Epidermal melanocyte (primary cell): ENCODE measurements around the gene IRX5.

Experiments
- DNase-seq: peaks from one replicate; pipeline ENCODE4 v3.0.0; 2011; ENCODE audit warnings: low spot score; ENCODE audit not compliant: insufficient read length

The IRX5 gene

GRCh38 chr16:54930005-54930868, at the start of gene IRX5:
IRX5 (plus strand) TSS chr16:54930865; CDS start chr16:54931199, 334 bp downstream.
- peak; percentile 94 for DNase-seq

GRCh38 chr16:54882556-54882955, 48.1 kb upstream of the IRX5 start:
- peak; percentile 53 for DNase-seq

- DNase-seq = no peak
Measured at GRCh38 chr16:54883358-54883757, 47.3 kb upstream of the IRX5 start.

- no peak for DNase-seq
Measured at GRCh38 chr16:54886078-54886477, 44.6 kb upstream of the IRX5 start.

GRCh38 chr16:54890381-54890780, 40.3 kb upstream of the IRX5 start:
- no peak for DNase-seq

- DNase-seq = no peak
Measured at GRCh38 chr16:54891346-54891745, 39.3 kb upstream of the IRX5 start.

- DNase-seq = no peak
Measured at GRCh38 chr16:54892981-54893380, 37.7 kb upstream of the IRX5 start.

- DNase-seq = no peak
Measured at GRCh38 chr16:54897930-54898329, 32.7 kb upstream of the IRX5 start.

GRCh38 chr16:54901606-54902005, 29.1 kb upstream of the IRX5 start:
- DNase-seq = no peak

- no peak for DNase-seq
Measured at GRCh38 chr16:54903047-54903446, 27.6 kb upstream of the IRX5 start.

- no peak for DNase-seq
Measured at GRCh38 chr16:54911079-54911478, 19.6 kb upstream of the IRX5 start.

GRCh38 chr16:54912720-54913119, 17.9 kb upstream of the IRX5 start:
- no peak for DNase-seq

- DNase-seq = no peak
Measured at GRCh38 chr16:54921206-54921824, 9.3 kb upstream of the IRX5 start.

- DNase-seq = no peak
Measured at GRCh38 chr16:54923055-54923473, 7.6 kb upstream of the IRX5 start.

GRCh38 chr16:54923988-54924387, 6.7 kb upstream of the IRX5 start:
- no peak for DNase-seq

GRCh38 chr16:54926166-54926838, 4.4 kb upstream of the IRX5 start:
- no peak for DNase-seq

- no peak for DNase-seq
Measured at GRCh38 chr16:54927125-54928015, 3.3 kb upstream of the IRX5 start.

- DNase-seq = no peak
Measured at GRCh38 chr16:54928016-54928356, 2.7 kb upstream of the IRX5 start.

GRCh38 chr16:54928411-54929089, 2.1 kb upstream of the IRX5 start:
- DNase-seq = peak; percentile 44

- DNase-seq = peak; percentile 86
Measured at GRCh38 chr16:54929090-54930004, 1.3 kb upstream of the IRX5 start.
